ENCODE data around the gene ZNRF4. TPM values are rescaled to one million over a fixed set of nuclear protein-coding genes. Genes with fewer than 3 reads are reported as not detected.

ZNRF4 gene
- total and polyA plus RNA-seq, 10 of the 15 experiments (the other 5 are each of a cell fraction or from before 2014, with no cell fraction given), result not detected

GRCh38 chr19:5424192-5424973, 30.8 kb upstream of the ZNRF4 start:
- no peak overlapping the region for H3K4me3 ChIP-seq
- intact Hi-C loops (cut with micrococcal nuclease; ENCODE audit: unreplicated experiment), result no loop called here
- H3K9me3 ChIP-seq (replicated peaks; ENCODE audit: control insufficient read depth, insufficient read depth, low read length), result no peaks in the 10 kb centered on the region
- ATAC-seq, result no peak
- H3K27ac ChIP-seq (ENCODE audit: control insufficient read depth, insufficient read depth), result no peak overlapping the region
- BruUV-seq (replicated peaks), result no TSS peak
- ChIA-PET SMC1A (ENCODE audit: uncharacterized antibody, unreplicated experiment) (no interaction called here), POLR2A (no interaction called here), RAD21 (ENCODE audit: unreplicated experiment) (no interaction called here), CTCF (no interaction called here)
- no peaks in the 10 kb centered on the region for H3K4me1 ChIP-seq (ENCODE audit: control insufficient read depth, insufficient read depth, low read length)
- 15% methylated on average over 12 of the region's 12 CpGs for WGBS (ENCODE audit: insufficient coverage, insufficient replicate concordance, low lambda C conversion rate, missing lambda C conversion rate)
- no peak overlapping the region for H2AFZ ChIP-seq (ENCODE audit: control insufficient read depth, low read depth, low read length)
- no peak overlapping the region for H3K4me2 ChIP-seq (ENCODE audit: control insufficient read depth, insufficient read depth)
- DNase-seq (ENCODE audit: low read depth, low spot score), result no peak
- H3K36me3 ChIP-seq (ENCODE audit: control insufficient read depth in 2 of 2, insufficient read depth in 2 of 2, low read length in 1 of 2), result no peaks in the 10 kb centered on the region
- H4K20me1 ChIP-seq (ENCODE audit: control insufficient read depth, insufficient read depth), result no peaks in the 10 kb centered on the region
- no peaks in the 10 kb centered on the region for H3K27me3 ChIP-seq (replicated peaks in 1 of 2; ENCODE audit: control insufficient read depth in 2 of 2, insufficient read depth in 2 of 2, low read length in 1 of 2)
- FAIRE-seq, result no peak
- TF ChIP-seq SRF (IDR thresholded peaks at IDR 0.05; ENCODE audit: low read depth in 2 of 2, low read length in 2 of 2) (no peak), BRCA1 (IDR thresholded peaks at IDR 0.05; ENCODE audit: low read depth, low read length) (no peak), RUNX3 (IDR thresholded peaks at IDR 0.05; ENCODE audit: low read length) (no peak), TBL1XR1 (IDR thresholded peaks at IDR 0.05; ENCODE audit: low read depth, low read length) (no peak), ZNF24 (IDR thresholded peaks at IDR 0.05) (no peak), POU2F2 (IDR thresholded peaks at IDR 0.05; ENCODE audit: borderline replicate concordance, low read depth, low read length) (no peak), EZH2 (IDR thresholded peaks at IDR 0.05; ENCODE audit: borderline replicate concordance, control insufficient read depth, low read depth, low read length) (no peak), YY1 (IDR thresholded peaks at IDR 0.05; ENCODE audit: low read depth, low read length) (no peak), PKNOX1 (IDR thresholded peaks at IDR 0.05) (no peak), IRF5 (IDR thresholded peaks at IDR 0.05; ENCODE audit: borderline replicate concordance) (no peak), JUNB (IDR thresholded peaks at IDR 0.05) (no peak), NBN (IDR thresholded peaks at IDR 0.05) (no peak), IRF4 (IDR thresholded peaks at IDR 0.05; ENCODE audit: low read depth, low read length) (no peak), HDGF (IDR thresholded peaks at IDR 0.05) (no peak)
- H3K9ac ChIP-seq (ENCODE audit: control insufficient read depth, insufficient read depth, low read length), result no peak overlapping the region
- in situ Hi-C loops (cut with MboI), result no loop called here
- no peaks in the 10 kb centered on the region for H3K79me2 ChIP-seq (ENCODE audit: control insufficient read depth, insufficient read depth, low read length)

Data from GM12878 (cell line).